ENCODE data around the gene TBX4.

The TBX4 gene

DNA sequence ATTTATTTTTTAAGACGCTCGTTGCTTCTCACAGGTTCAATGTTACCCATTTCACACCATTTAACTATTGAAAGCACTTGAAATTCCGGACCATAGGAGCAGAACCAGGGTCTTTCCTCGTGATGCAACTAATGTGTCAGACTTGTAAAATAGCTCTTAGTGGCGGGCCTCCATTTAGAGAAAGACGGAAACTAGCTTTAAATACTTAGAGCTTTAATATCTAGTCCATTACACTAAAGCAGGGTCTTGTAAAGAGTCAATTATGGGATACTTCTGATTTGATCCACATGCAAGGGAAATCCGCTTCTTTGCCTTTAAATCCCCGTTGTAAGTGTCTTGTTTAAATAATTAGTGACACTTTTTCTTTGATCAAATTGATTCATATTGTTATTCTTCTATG, 82.2 kb downstream of the TBX4 start:
- FAIRE-seq = no peak

Data from A204.1 (cell line).